ENCODE measurements around the gene KLHDC9. TPM values are rescaled to one million over a fixed set of nuclear protein-coding genes. Genes with fewer than 3 reads are reported as not detected.

The KLHDC9 gene
- total and polyA plus RNA-seq, 9 of the 15 experiments (the other 6 are each of a cell fraction or from before 2014, with no cell fraction given), result not detected

GRCh38 chr1:161131523-161132409 lies 33.6 kb downstream of the KLHDC9 start (continued):
- TF ChIP-seq ZNF609 (CRISPR knock-in tag; IDR thresholded peaks at IDR 0.05; ENCODE audit: borderline replicate concordance) (no peak), GATAD2A (IDR thresholded peaks at IDR 0.05) (peak; percentile 44; the same call in 1 of the 2 replicates), ZSCAN29 (IDR thresholded peaks at IDR 0.05) (no peak), STAT6 (CRISPR knock-in tag; IDR thresholded peaks at IDR 0.05) (no peak), BACH1 (tag; IDR thresholded peaks at IDR 0.05) (no peak), ZNF174 (CRISPR knock-in tag; IDR thresholded peaks at IDR 0.05) (no peak), NFRKB (IDR thresholded peaks at IDR 0.05; ENCODE audit: low read depth) (peak; percentile 23; the same call in 1 of the 2 replicates), KDM5B (IDR thresholded peaks at IDR 0.05; ENCODE audit: insufficient replicate concordance, low read depth, low read length) (peak; percentile 16), ZNF143 (CRISPR knock-in tag; IDR thresholded peaks at IDR 0.05) (no peak), MTF1 (CRISPR knock-in tag; IDR thresholded peaks at IDR 0.05; ENCODE audit: borderline replicate concordance) (no peak), MYNN (IDR thresholded peaks at IDR 0.05) (no peak), MYNN (CRISPR knock-in tag; IDR thresholded peaks at IDR 0.05) (no peak), CC2D1A (IDR thresholded peaks at IDR 0.05) (peak; percentile 80), MTA1 (IDR thresholded peaks at IDR 0.05; ENCODE audit: borderline replicate concordance) (peak; percentile 70; the same call in 1 of the 2 replicates), HMGXB4 (CRISPR knock-in tag; IDR thresholded peaks at IDR 0.05) (no peak; the same call in 1 of the 2 replicates), ZNF778 (CRISPR knock-in tag; IDR thresholded peaks at IDR 0.05) (no peak), RBM25 (IDR thresholded peaks at IDR 0.05; ENCODE audit: low read depth, low read length, severe bottlenecking) (no peak), ZNF507 (tag; conservative IDR thresholded peaks at IDR 0.05) (no peak), ZNF232 (CRISPR knock-in tag; IDR thresholded peaks at IDR 0.05) (no peak), ZNF644 (tag; IDR thresholded peaks at IDR 0.05; ENCODE audit: low read depth) (no peak)

Measured in K562 (cell line).